ENCODE measurements around the gene ERRFI1. TPM values are rescaled to one million over a fixed set of nuclear protein-coding genes. Genes with fewer than 3 reads are reported as not detected.
A peak's percentile ranks its signal among the peaks of the same experiment; 100 is the strongest.
"Not testable (repeated sequence)": the region's sequence is repeated elsewhere in the genome, so short reads cannot be mapped to it uniquely, and the experiment has no call there.

Gene ERRFI1
- polyA plus RNA-seq, 3 donors: 17.7 to 23.5 (median 20.7) TPM

GRCh38 chr1:7988576-7988975 lies 37.5 kb downstream of the ERRFI1 start:
- DNase-seq (ENCODE audit: extremely low read depth in 1 of 11, low read depth in 9 of 11, low spot score in 4 of 11): no peak

- no peak for DNase-seq (ENCODE audit: extremely low read depth in 1 of 11, low read depth in 9 of 11, low spot score in 4 of 11)
These were observed 38.6 kb downstream of the ERRFI1 start for GRCh38 chr1:7987528-7987927.

GRCh38 chr1:7985851-7986612 lies 40.1 kb downstream of the ERRFI1 start:
- no peak for DNase-seq (ENCODE audit: extremely low read depth in 1 of 11, low read depth in 9 of 11, low spot score in 4 of 11)

- peak in 1 of 11 donors; percentile 16 for DNase-seq (ENCODE audit: extremely low read depth in 1 of 11, low read depth in 9 of 11, low spot score in 4 of 11)
These were observed 41.3 kb downstream of the ERRFI1 start for GRCh38 chr1:7984811-7985210.

- DNase-seq (ENCODE audit: extremely low read depth in 1 of 11, low read depth in 9 of 11, low spot score in 4 of 11): no peak
These were observed 42.9 kb downstream of the ERRFI1 start for GRCh38 chr1:7983086-7983778.

- DNase-seq (ENCODE audit: extremely low read depth in 1 of 11, low read depth in 9 of 11, low spot score in 4 of 11): no peak
These were observed 45.1 kb downstream of the ERRFI1 start for GRCh38 chr1:7980984-7981383.

- DNase-seq (ENCODE audit: extremely low read depth in 1 of 11, low read depth in 9 of 11, low spot score in 4 of 11): peak in 10 of 11 donors; percentile 52 to 70 (median 63)
These were observed 50.8 kb downstream of the ERRFI1 start for GRCh38 chr1:7975212-7975865.

GRCh38 chr1:7973086-7973485 lies 53.0 kb downstream of the ERRFI1 start:
- DNase-seq (ENCODE audit: extremely low read depth in 1 of 11, low read depth in 9 of 11, low spot score in 4 of 11): no peak

- DNase-seq (ENCODE audit: extremely low read depth in 1 of 11, low read depth in 9 of 11, low spot score in 4 of 11): no peak
These were observed 53.8 kb downstream of the ERRFI1 start for GRCh38 chr1:7972285-7972684.

GRCh38 chr1:7971024-7971423 lies 55.1 kb downstream of the ERRFI1 start:
- DNase-seq (ENCODE audit: extremely low read depth in 1 of 11, low read depth in 9 of 11, low spot score in 4 of 11): no peak

- no peak for DNase-seq (ENCODE audit: extremely low read depth in 1 of 11, low read depth in 9 of 11, low spot score in 4 of 11)
These were observed 55.9 kb downstream of the ERRFI1 start for GRCh38 chr1:7970246-7970645.

GRCh38 chr1:7967651-7968050 lies 58.5 kb downstream of the ERRFI1 start:
- DNase-seq (ENCODE audit: extremely low read depth in 1 of 11, low read depth in 9 of 11, low spot score in 4 of 11): no peak

- DNase-seq (ENCODE audit: extremely low read depth in 1 of 11, low read depth in 9 of 11, low spot score in 4 of 11): no peak
These were observed 58.9 kb downstream of the ERRFI1 start for GRCh38 chr1:7967196-7967595.

GRCh38 chr1:7964476-7964875 lies 61.6 kb downstream of the ERRFI1 start:
- no peak for DNase-seq (ENCODE audit: extremely low read depth in 1 of 11, low read depth in 9 of 11, low spot score in 4 of 11)

GRCh38 chr1:7963841-7964240 lies 62.3 kb downstream of the ERRFI1 start:
- DNase-seq (ENCODE audit: extremely low read depth in 1 of 11, low read depth in 9 of 11, low spot score in 4 of 11): not testable (repeated sequence)

GRCh38 chr1:7963378-7963730 lies 62.8 kb downstream of the ERRFI1 start:
- not testable (repeated sequence) for DNase-seq (ENCODE audit: extremely low read depth in 1 of 11, low read depth in 9 of 11, low spot score in 4 of 11)

- DNase-seq (ENCODE audit: extremely low read depth in 1 of 11, low read depth in 9 of 11, low spot score in 4 of 11): no peak
These were observed 63.3 kb downstream of the ERRFI1 start for GRCh38 chr1:7962636-7963377.

GRCh38 chr1:7962014-7962335 lies 64.1 kb downstream of the ERRFI1 start:
- peak in 1 of 11 donors; percentile 8 for DNase-seq (ENCODE audit: extremely low read depth in 1 of 11, low read depth in 9 of 11, low spot score in 4 of 11)

All from renal cortex interstitium (tissue), 11 donors.